Measurements from ENCODE around the gene MARCHF3. TPM values are rescaled to one million over a fixed set of nuclear protein-coding genes. Genes with fewer than 3 reads are reported as not detected.

The MARCHF3 gene
- polyA plus RNA-seq, 2 of the 4 experiments (the other 2 are of a cell fraction): 0.39 to 0.68 TPM

DNA sequence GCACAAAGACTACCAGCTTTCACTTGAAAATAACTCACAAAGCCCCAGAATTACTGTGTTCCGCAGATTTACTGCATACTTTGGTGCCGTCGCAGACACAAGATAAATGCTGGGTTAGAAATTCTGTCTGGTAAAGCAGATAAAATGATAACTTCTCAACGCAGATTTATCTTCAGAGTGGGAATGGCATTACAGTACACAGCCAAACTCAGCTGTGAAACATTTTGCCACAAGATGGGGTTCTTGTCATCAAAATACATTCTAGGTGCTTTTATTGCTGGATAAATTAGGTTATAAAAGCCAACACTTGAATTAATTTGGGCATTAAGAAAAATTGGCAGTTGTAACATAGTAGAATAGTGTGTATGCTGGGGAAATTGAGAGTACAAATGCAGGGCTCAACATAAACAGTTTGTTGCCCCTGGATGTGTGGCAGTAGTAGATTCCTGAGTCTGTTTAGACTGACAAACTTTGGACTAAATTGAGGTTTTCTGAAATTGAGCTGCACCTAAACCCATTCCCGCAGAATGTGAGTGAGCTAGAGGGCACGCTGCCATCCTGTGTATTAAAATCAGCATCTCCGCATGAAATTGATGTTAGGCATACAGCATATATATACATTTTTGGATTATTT, 192.3 kb downstream of the MARCHF3 start:
- TF ChIP-seq, protein P1, sequence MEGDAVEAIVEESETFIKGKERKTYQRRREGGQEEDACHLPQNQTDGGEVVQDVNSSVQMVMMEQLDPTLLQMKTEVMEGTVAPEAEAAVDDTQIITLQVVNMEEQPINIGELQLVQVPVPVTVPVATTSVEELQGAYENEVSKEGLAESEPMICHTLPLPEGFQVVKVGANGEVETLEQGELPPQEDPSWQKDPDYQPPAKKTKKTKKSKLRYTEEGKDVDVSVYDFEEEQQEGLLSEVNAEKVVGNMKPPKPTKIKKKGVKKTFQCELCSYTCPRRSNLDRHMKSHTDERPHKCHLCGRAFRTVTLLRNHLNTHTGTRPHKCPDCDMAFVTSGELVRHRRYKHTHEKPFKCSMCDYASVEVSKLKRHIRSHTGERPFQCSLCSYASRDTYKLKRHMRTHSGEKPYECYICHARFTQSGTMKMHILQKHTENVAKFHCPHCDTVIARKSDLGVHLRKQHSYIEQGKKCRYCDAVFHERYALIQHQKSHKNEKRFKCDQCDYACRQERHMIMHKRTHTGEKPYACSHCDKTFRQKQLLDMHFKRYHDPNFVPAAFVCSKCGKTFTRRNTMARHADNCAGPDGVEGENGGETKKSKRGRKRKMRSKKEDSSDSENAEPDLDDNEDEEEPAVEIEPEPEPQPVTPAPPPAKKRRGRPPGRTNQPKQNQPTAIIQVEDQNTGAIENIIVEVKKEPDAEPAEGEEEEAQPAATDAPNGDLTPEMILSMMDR (IDR thresholded peaks at IDR 0.05): peak; percentile 22; the same call in 1 of the 3 replicates
- TF ChIP-seq SREBF2 (IDR thresholded peaks at IDR 0.05) (no peak), CHD4 (IDR thresholded peaks at IDR 0.05; ENCODE audit: borderline replicate concordance) (no peak), RAD21 (conservative IDR thresholded peaks at IDR 0.05 in 1 of 2, IDR thresholded peaks at IDR 0.05 in 1 of 2) (peak in 1 of 2 experiments; percentile 33; a peak in 1 of 5 replicates)
- no peak for FAIRE-seq
- ChIA-PET POLR2A (no interaction called here), CTCF (interaction anchor here (1.0 to 1.7 kb wide), 5 partner anchors 9 to 476 kb away, joined by 3 to 6 read pairs (median 4); no protein-coding TSS in a partner anchor)
- ATAC-seq: no peak
- H3K4me2 ChIP-seq: no peak overlapping the region
- no peak overlapping the region for H3K27ac ChIP-seq
- WGBS (ENCODE audit: missing lambda C conversion rate): 91% methylated on average over 7 of the region's 7 CpGs
- H3K9me3 ChIP-seq: no peaks in the 10 kb centered on the region
- no peak for DNase-seq (ENCODE audit: low read depth in 1 of 2, low spot score in 1 of 2)
- no peaks in the 10 kb centered on the region for H3K4me1 ChIP-seq
- H3K4me3 ChIP-seq: no peak overlapping the region

DNA sequence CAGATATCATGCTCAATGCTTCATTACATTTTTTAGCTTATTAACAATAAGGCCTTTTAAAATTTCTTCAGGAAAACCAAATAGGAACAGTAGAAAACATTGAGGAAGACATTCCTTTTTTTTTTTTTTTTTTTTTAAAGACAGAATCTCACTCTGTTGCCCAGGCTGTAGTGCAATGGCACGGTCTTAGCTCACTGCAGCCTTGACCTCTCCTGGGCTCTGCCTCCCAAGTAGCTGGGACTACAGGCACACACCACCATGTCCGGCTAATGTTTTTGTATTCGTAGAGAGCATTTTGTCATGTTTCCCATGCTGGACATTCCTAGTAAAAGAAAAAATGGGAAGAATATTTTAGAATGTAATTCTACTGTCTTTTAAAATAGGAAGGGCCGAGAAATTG, 193.1 kb downstream of the MARCHF3 start:
- CTCF ChIA-PET: interaction anchor here (0.7 to 1.7 kb wide), 6 partner anchors 8 to 605 kb away, joined by 3 to 6 read pairs (median 4); no protein-coding TSS in a partner anchor
- no peaks in the 10 kb centered on the region for H3K9me3 ChIP-seq
- no peak overlapping the region for H3K4me3 ChIP-seq
- DNase-seq (ENCODE audit: low read depth in 1 of 2, low spot score in 1 of 2) (no peak), FAIRE-seq (no peak), ATAC-seq (no peak)
- POLR2A ChIA-PET: no interaction called here
- WGBS (ENCODE audit: missing lambda C conversion rate): 91% methylated on average over 4 of the region's 4 CpGs
- no peak for TF ChIP-seq HOXB13 (CRISPR knock-in tag; IDR thresholded peaks at IDR 0.05; ENCODE audit: low read depth)
- TF ChIP-seq NPAS2 (CRISPR knock-in tag; IDR thresholded peaks at IDR 0.05; ENCODE audit: borderline replicate concordance): no peak
- no peak for TF ChIP-seq RFX5 (IDR thresholded peaks at IDR 0.05)
- TF ChIP-seq, protein P2, sequence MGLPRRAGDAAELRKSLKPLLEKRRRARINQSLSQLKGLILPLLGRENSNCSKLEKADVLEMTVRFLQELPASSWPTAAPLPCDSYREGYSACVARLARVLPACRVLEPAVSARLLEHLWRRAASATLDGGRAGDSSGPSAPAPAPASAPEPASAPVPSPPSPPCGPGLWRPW (IDR thresholded peaks at IDR 0.05): no peak
- TF ChIP-seq POLR2AphosphoS2 (conservative IDR thresholded peaks at IDR 0.05; ENCODE audit: low read length): no peak
- no peak for TF ChIP-seq FOXS1 (CRISPR knock-in tag; IDR thresholded peaks at IDR 0.05)
- TF ChIP-seq, protein P1 (IDR thresholded peaks at IDR 0.05): no peak
- no peak for TF ChIP-seq MYC (IDR thresholded peaks at IDR 0.05; ENCODE audit: borderline replicate concordance, low read length)
- no peak overlapping the region for H3K4me2 ChIP-seq
- no peaks in the 10 kb centered on the region for H3K4me1 ChIP-seq
- no peak overlapping the region for H3K27ac ChIP-seq

DNA sequence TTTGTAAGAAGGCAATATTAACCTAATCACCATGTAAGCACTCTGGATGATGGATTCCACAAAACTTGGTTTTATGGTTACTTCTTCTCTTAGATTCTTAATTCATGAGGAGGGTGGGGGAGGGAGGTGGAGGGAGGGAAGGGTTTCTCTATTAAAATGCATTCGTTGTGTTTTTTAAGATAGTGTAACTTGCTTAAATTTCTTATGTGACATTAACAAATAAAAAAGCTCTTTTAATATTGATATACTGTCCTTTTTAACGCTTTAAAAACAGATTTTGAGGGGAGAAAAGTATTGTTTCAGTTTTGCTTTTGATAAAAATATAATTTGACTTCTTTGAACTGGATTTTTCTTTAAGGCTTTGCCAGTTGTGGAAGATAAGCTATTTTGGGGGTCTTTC, 193.6 kb downstream of the MARCHF3 start:
- H3K4me2 ChIP-seq: no peak overlapping the region
- H3K9me3 ChIP-seq: no peaks in the 10 kb centered on the region
- no peak overlapping the region for H3K4me3 ChIP-seq
- H3K27ac ChIP-seq: no peak overlapping the region
- no peak for ATAC-seq
- WGBS (ENCODE audit: missing lambda C conversion rate): 92% methylated on average over 2 of the region's 2 CpGs
- TF ChIP-seq, protein P3, sequence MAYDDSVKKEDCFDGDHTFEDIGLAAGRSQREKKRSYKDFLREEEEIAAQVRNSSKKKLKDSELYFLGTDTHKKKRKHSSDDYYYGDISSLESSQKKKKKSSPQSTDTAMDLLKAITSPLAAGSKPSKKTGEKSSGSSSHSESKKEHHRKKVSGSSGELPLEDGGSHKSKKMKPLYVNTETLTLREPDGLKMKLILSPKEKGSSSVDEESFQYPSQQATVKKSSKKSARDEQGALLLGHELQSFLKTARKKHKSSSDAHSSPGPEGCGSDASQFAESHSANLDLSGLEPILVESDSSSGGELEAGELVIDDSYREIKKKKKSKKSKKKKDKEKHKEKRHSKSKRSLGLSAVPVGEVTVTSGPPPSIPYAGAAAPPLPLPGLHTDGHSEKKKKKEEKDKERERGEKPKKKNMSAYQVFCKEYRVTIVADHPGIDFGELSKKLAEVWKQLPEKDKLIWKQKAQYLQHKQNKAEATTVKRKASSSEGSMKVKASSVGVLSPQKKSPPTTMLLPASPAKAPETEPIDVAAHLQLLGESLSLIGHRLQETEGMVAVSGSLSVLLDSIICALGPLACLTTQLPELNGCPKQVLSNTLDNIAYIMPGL (CRISPR knock-in tag; IDR thresholded peaks at IDR 0.05; ENCODE audit: borderline replicate concordance): no peak
- TF ChIP-seq NPAS2 (CRISPR knock-in tag; IDR thresholded peaks at IDR 0.05; ENCODE audit: borderline replicate concordance) (no peak), MAZ (IDR thresholded peaks at IDR 0.05; ENCODE audit: borderline replicate concordance, low read depth, low read length) (no peak), KDM5A (IDR thresholded peaks at IDR 0.05) (no peak), CHD2 (IDR thresholded peaks at IDR 0.05; ENCODE audit: low read length, partially characterized antibody) (no peak), NFE2L2 (conservative IDR thresholded peaks at IDR 0.05; ENCODE audit: low read length) (no peak)
- TF ChIP-seq, protein P4, sequence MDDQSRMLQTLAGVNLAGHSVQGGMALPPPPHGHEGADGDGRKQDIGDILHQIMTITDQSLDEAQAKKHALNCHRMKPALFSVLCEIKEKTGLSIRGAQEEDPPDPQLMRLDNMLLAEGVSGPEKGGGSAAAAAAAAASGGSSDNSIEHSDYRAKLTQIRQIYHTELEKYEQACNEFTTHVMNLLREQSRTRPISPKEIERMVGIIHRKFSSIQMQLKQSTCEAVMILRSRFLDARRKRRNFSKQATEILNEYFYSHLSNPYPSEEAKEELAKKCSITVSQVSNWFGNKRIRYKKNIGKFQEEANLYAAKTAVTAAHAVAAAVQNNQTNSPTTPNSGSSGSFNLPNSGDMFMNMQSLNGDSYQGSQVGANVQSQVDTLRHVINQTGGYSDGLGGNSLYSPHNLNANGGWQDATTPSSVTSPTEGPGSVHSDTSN (IDR thresholded peaks at IDR 0.05): no peak
- POLR2A ChIA-PET: no interaction called here
- DNase-seq (ENCODE audit: low read depth in 1 of 2, low spot score in 1 of 2): no peak
- FAIRE-seq: no peak
- CTCF ChIA-PET: interaction anchor here (0.7 to 1.4 kb wide), 3 partner anchors 10 to 605 kb away, joined by 3 to 5 read pairs (median 5); no protein-coding TSS in a partner anchor
- no peaks in the 10 kb centered on the region for H3K4me1 ChIP-seq

All from A549 (cell line).